T-cell (primary cell): ENCODE data around the gene DRC3. TPM values are rescaled to one million over a fixed set of nuclear protein-coding genes. Genes with fewer than 3 reads are reported as not detected.
"Not testable (repeated sequence)": the region's sequence is repeated elsewhere in the genome, so short reads cannot be mapped to it uniquely, and the experiment has no call there.

Experiments used
- ATAC-seq, 4 experiments: fragments of 200-7000 bp in 3 of 4; fragments of 150-1000 bp in 1 of 4; cut with Tn5 transposase; replicated peaks in 1 of 4; 1 replicate in 3 of 4; 2 replicates in 1 of 4; pipeline ENCODE4 v1.10.0; 2021; ENCODE audit warnings: moderate library complexity in 3 of 4, mild to moderate bottlenecking in 2 of 4, moderate number of reproducible peaks in 1 of 4
- CTCF ChIA-PET, 2 donors: fragments of 300-600 bp; sonication (Branson Sonifier 250); formaldehyde crosslinking; loops; one replicate each; lab custom pipeline; 2022; ENCODE audit warnings: antibody characterized with exemption in 2 of 2; lab: Charles Lee
- POLR2A ChIA-PET, 2 donors: fragments of 300-600 bp; sonication (Branson Sonifier 250); formaldehyde crosslinking; loops; one replicate each; lab custom pipeline; 2022; ENCODE audit warnings: antibody characterized with exemption in 2 of 2; lab: Charles Lee
- DNase-seq, 35 experiments: peaks; one replicate each; pipeline versions ENCODE4 v3.0.0 to v3.0.0-alpha.2; 2013 to 2023
- H3K27ac ChIP-seq: one replicate; pipeline ENCODE4 v1.5.1; 2013; ENCODE audit warnings: low read length
- H3K27me3 ChIP-seq, 2 experiments: replicated peaks in 1 of 2; 1 replicate in 1 of 2; 2 replicates in 1 of 2; pipeline versions ENCODE4 v1.6.1 to v1.7.0; 2013; ENCODE audit warnings: low read length in 1 of 2, mixed read lengths in 1 of 2; ENCODE audit not compliant: control insufficient read depth in 2 of 2, insufficient read depth in 2 of 2; ENCODE audit errors: extremely low read depth in 1 of 2
- H3K36me3 ChIP-seq, 2 donors: 1 replicate in 1 of 2; 2 replicates in 1 of 2; pipeline versions ENCODE4 v1.6.1 to v1.7.0; 2013; ENCODE audit warnings: low read length in 1 of 2; ENCODE audit not compliant: control insufficient read depth in 2 of 2, insufficient read depth in 1 of 2; ENCODE audit errors: extremely low read depth in 1 of 2
- H3K4me1 ChIP-seq, 2 experiments: 1 replicate in 1 of 2; 2 replicates in 1 of 2; pipeline versions ENCODE4 v1.6.1 to v1.7.0; 2013; ENCODE audit warnings: low read length in 2 of 2, mixed read lengths in 1 of 2; ENCODE audit not compliant: insufficient read depth in 2 of 2, control insufficient read depth in 1 of 2; ENCODE audit errors: extremely low read depth in 1 of 2
- H3K4me3 ChIP-seq, 2 donors: 1 replicate in 1 of 2; 2 replicates in 1 of 2; pipeline versions ENCODE4 v1.5.1 to v1.7.0; 2013; ENCODE audit warnings: mild to moderate bottlenecking in 2 of 2, low read length in 1 of 2, moderate library complexity in 1 of 2; ENCODE audit not compliant: control insufficient read depth in 1 of 2; ENCODE audit errors: extremely low read depth in 1 of 2
- H3K9me3 ChIP-seq: 2 replicates; pipeline ENCODE4 v1.7.0; 2013
- H3K27ac Mint-ChIP-seq, 2 donors: one replicate each; pipeline ENCODE4 v1.8.0; 2020 to 2021; ENCODE audit warnings: mild to moderate bottlenecking in 2 of 2, mixed read lengths in 2 of 2
- H3K27me3 Mint-ChIP-seq, 2 donors: one replicate each; pipeline ENCODE4 v1.8.0; 2021 to 2022; ENCODE audit warnings: mixed read lengths in 2 of 2
- H3K36me3 Mint-ChIP-seq: one replicate; pipeline ENCODE4 v1.8.0; 2021; ENCODE audit warnings: mixed read lengths
- H3K4me1 Mint-ChIP-seq, 3 donors: one replicate each; pipeline ENCODE4 v1.8.0; 2020 to 2022; ENCODE audit warnings: mixed read lengths in 3 of 3, mild to moderate bottlenecking in 1 of 3
- H3K4me3 Mint-ChIP-seq, 3 donors: one replicate each; pipeline ENCODE4 v1.8.0; 2020 to 2022; ENCODE audit warnings: mild to moderate bottlenecking in 3 of 3, mixed read lengths in 3 of 3, moderate library complexity in 3 of 3
- H3K9me3 Mint-ChIP-seq, 3 donors: one replicate each; pipeline ENCODE4 v1.8.0; 2020 to 2022; ENCODE audit warnings: mixed read lengths in 3 of 3
- WGBS: methylation state at CpG from one replicate; pipeline ENCODE4 v1.1.5; 2013; ENCODE audit warnings: missing lambda C conversion rate; ENCODE audit not compliant: insufficient coverage; 5-methylcytosine and 5-hydroxymethylcytosine counted together
- total RNA-seq, 35 experiments: library from RNA in 6 of 35; stranded (reverse) in 6 of 35; fragments of 120-200 nt in 1 of 35; gene quantifications; one replicate each; pipeline versions ENCODE4 v1.2.1 to v1.2.4 and lab custom pipeline; 2013 to 2026

Gene DRC3
- total RNA-seq, 5 donors from 2014 or later (not counting 1 experiment from before 2014, with no cell fraction given) = 0.32 to 0.58 (median 0.53) TPM; not detected in 2

- ATAC-seq, H3K4me3 Mint-ChIP-seq, H3K4me1 Mint-ChIP-seq, H3K9me3 Mint-ChIP-seq, H3K36me3 Mint-ChIP-seq, POLR2A ChIA-PET, H3K9me3 ChIP-seq, H3K4me3 ChIP-seq, H3K27me3 ChIP-seq, H3K4me1 ChIP-seq, CTCF ChIA-PET, H3K36me3 ChIP-seq, DNase-seq, H3K27ac ChIP-seq, H3K27me3 Mint-ChIP-seq, H3K27ac Mint-ChIP-seq: not testable (repeated sequence)
- WGBS = 100% methylated on average over 6 of the region's 8 CpGs
Measured at GRCh38 chr17:17995887-17996286, 23.2 kb downstream of the DRC3 start.

- DNase-seq = no peak
- Mint-ChIP-seq H3K9me3 (no peaks in the 10 kb centered on the region), H3K36me3 (no peaks in the 10 kb centered on the region), H3K4me3 (no peak overlapping the region), H3K4me1 (no peaks in the 10 kb centered on the region), H3K27ac (no peak overlapping the region), H3K27me3 (no peaks in the 10 kb centered on the region)
- ATAC-seq = no peak
- Histone ChIP-seq H3K4me1 (no peaks in the 10 kb centered on the region), H3K27ac (no peak overlapping the region), H3K27me3 (no peaks in the 10 kb centered on the region), H3K4me3 (no peak overlapping the region), H3K36me3 (no peaks in the 10 kb centered on the region), H3K9me3 (no peaks in the 10 kb centered on the region)
- POLR2A ChIA-PET = interaction anchor here in 1 of 2 donors (0.7 kb wide), 3 partner anchors 29 to 691 kb away, joined by 3 to 4 read pairs (median 3); no protein-coding TSS in a partner anchor
- CTCF ChIA-PET = no interaction called here
- 85% methylated on average over 8 of the region's 8 CpGs for WGBS
Measured at GRCh38 chr17:17998934-17999333, 26.3 kb downstream of the DRC3 start.

GRCh38 chr17:17999364-18000029 is 26.8 kb downstream of the DRC3 start:
- WGBS = 78% methylated on average over 4 of the region's 9 CpGs
- Histone ChIP-seq H3K4me1 (no peaks in the 10 kb centered on the region), H3K36me3 (no peaks in the 10 kb centered on the region), H3K4me3 (no peak overlapping the region), H3K27ac (no peak overlapping the region), H3K9me3 (no peaks in the 10 kb centered on the region), H3K27me3 (no peaks in the 10 kb centered on the region)
- Mint-ChIP-seq H3K27ac (no peak overlapping the region), H3K4me3 (no peak overlapping the region), H3K4me1 (no peaks in the 10 kb centered on the region), H3K9me3 (no peaks in the 10 kb centered on the region), H3K27me3 (no peaks in the 10 kb centered on the region), H3K36me3 (no peaks in the 10 kb centered on the region)
- no peak for ATAC-seq
- ChIA-PET POLR2A (interaction anchor here in 1 of 2 donors (0.7 kb wide), 2 partner anchors 29 to 691 kb away, joined by 3 to 4 read pairs; no protein-coding TSS in a partner anchor), CTCF (no interaction called here)
- no peak for DNase-seq

GRCh38 chr17:18000030-18000408 is 27.4 kb downstream of the DRC3 start:
- no peak for ATAC-seq
- Histone ChIP-seq H3K4me3 (no peak overlapping the region), H3K9me3 (no peaks in the 10 kb centered on the region), H3K27ac (no peak overlapping the region), H3K4me1 (no peaks in the 10 kb centered on the region), H3K27me3 (no peaks in the 10 kb centered on the region), H3K36me3 (no peaks in the 10 kb centered on the region)
- CTCF ChIA-PET = no interaction called here
- H3K4me1 Mint-ChIP-seq = no peaks in the 10 kb centered on the region
- no peaks in the 10 kb centered on the region for H3K36me3 Mint-ChIP-seq
- POLR2A ChIA-PET = no interaction called here
- no peaks in the 10 kb centered on the region for H3K27me3 Mint-ChIP-seq
- H3K4me3 Mint-ChIP-seq = no peak overlapping the region
- 70% methylated on average over 4 of the region's 8 CpGs for WGBS
- H3K9me3 Mint-ChIP-seq = no peaks in the 10 kb centered on the region
- H3K27ac Mint-ChIP-seq = no peak overlapping the region
- no peak for DNase-seq

- Histone ChIP-seq H3K4me3 (no peak overlapping the region), H3K4me1 (no peaks in the 10 kb centered on the region), H3K9me3 (no peaks in the 10 kb centered on the region), H3K27ac (no peak overlapping the region), H3K36me3 (peaks cover 5 to 8% of the 10 kb centered on the region in 2 donors), H3K27me3 (no peaks in the 10 kb centered on the region)
- Mint-ChIP-seq H3K27me3 (no peaks in the 10 kb centered on the region), H3K4me1 (no peaks in the 10 kb centered on the region), H3K4me3 (no peak overlapping the region), H3K27ac (no peak overlapping the region), H3K9me3 (no peaks in the 10 kb centered on the region), H3K36me3 (peaks cover 5% of the 10 kb centered on the region)
- WGBS = 100% methylated on average over 1 of the region's 2 CpGs
- no peak for DNase-seq
- ChIA-PET CTCF (no interaction called here), POLR2A (no interaction called here)
- ATAC-seq = no peak
Measured at GRCh38 chr17:18002171-18002570, 29.5 kb downstream of the DRC3 start.

- CTCF ChIA-PET = no interaction called here
- H3K27me3 Mint-ChIP-seq = no peaks in the 10 kb centered on the region
- H3K4me1 Mint-ChIP-seq = no peaks in the 10 kb centered on the region
- no peak overlapping the region for H3K4me3 ChIP-seq
- no peak for ATAC-seq
- H3K27me3 ChIP-seq = no peaks in the 10 kb centered on the region
- WGBS = 99% methylated on average over 5 of the region's 9 CpGs
- H3K9me3 Mint-ChIP-seq = no peaks in the 10 kb centered on the region
- no peaks in the 10 kb centered on the region for H3K4me1 ChIP-seq
- H3K27ac Mint-ChIP-seq = no peak overlapping the region
- H3K9me3 ChIP-seq = no peaks in the 10 kb centered on the region
- H3K36me3 Mint-ChIP-seq = peaks cover 11% of the 10 kb centered on the region
- no peak for DNase-seq
- POLR2A ChIA-PET = no interaction called here
- H3K4me3 Mint-ChIP-seq = no peak overlapping the region
- H3K27ac ChIP-seq = no peak overlapping the region
- H3K36me3 ChIP-seq = peaks cover 9 to 10% of the 10 kb centered on the region in 2 donors
Measured at GRCh38 chr17:18004345-18004744, 31.7 kb downstream of the DRC3 start.
